ENCODE results near the gene TRAF6.
A peak's percentile ranks its signal among the peaks of the same experiment; 100 is the strongest.

Gene TRAF6

GRCh38 chr11:36465449-36466163 lies 44.5 kb downstream of the TRAF6 start:
- H3K4ac ChIP-seq (ENCODE audit: low read length), result no peak overlapping the region
- H2BK120ac ChIP-seq (ENCODE audit: low read depth, low read length), result no peak overlapping the region
- H2BK12ac ChIP-seq (ENCODE audit: low read length), result no peak overlapping the region
- WGBS, 2 donors (ENCODE audit: extremely low coverage in 2 of 2, insufficient read length in 2 of 2, insufficient replicate concordance in 1 of 2), result no CpG with 5 or more reads among the region's 4 CpGs
- no peak overlapping the region for H3K4me2 ChIP-seq (ENCODE audit: insufficient read depth, low read length, poor library complexity, severe bottlenecking)
- DNase-seq (ENCODE audit: low spot score), result no peak
- H3K27ac ChIP-seq (replicated peaks; ENCODE audit: low read length), result no peak overlapping the region
- no peak overlapping the region for H3K18ac ChIP-seq (ENCODE audit: low read length)
- no peak overlapping the region for H3K4me3 ChIP-seq (ENCODE audit: low read length in 2 of 2)
- H2AK5ac ChIP-seq (ENCODE audit: low read depth, low read length), result no peak overlapping the region
- H4K91ac ChIP-seq (ENCODE audit: low read depth, low read length, poor library complexity), result no peak overlapping the region
- no peak overlapping the region for H2BK5ac ChIP-seq (ENCODE audit: low read length)
- no peak overlapping the region for H3K23ac ChIP-seq (ENCODE audit: low read depth, low read length, poor library complexity)
- H3K9ac ChIP-seq (ENCODE audit: low read depth, low read length, poor library complexity), result no peak overlapping the region
- H3K9me3 ChIP-seq (replicated peaks in 1 of 2; ENCODE audit: control insufficient read depth in 2 of 2, insufficient read depth in 1 of 2, low read depth in 1 of 2, low read length in 2 of 2), result no peaks in the 10 kb centered on the region
- H2BK15ac ChIP-seq (ENCODE audit: low read length), result no peak overlapping the region
- no peaks in the 10 kb centered on the region for H3K79me1 ChIP-seq (ENCODE audit: low read depth, low read length)
- no peaks in the 10 kb centered on the region for H3K27me3 ChIP-seq (ENCODE audit: control insufficient read depth in 3 of 3, insufficient read depth in 3 of 3, low read depth in 1 of 3, low read length in 3 of 3)
- H3K14ac ChIP-seq (ENCODE audit: low read length), result no peak overlapping the region
- H4K8ac ChIP-seq (ENCODE audit: low read depth, low read length), result no peak overlapping the region
- H3K4me1 ChIP-seq (ENCODE audit: control insufficient read depth in 2 of 2, insufficient read depth in 1 of 2, low read depth in 1 of 2, low read length in 2 of 2), result peaks cover 2 to 3% of the 10 kb centered on the region in 2 donors
- no peak overlapping the region for H2AFZ ChIP-seq (ENCODE audit: low read length)
- peaks cover 4 to 67% of the 10 kb centered on the region in 2 donors for H3K36me3 ChIP-seq (replicated peaks in 1 of 2; ENCODE audit: control insufficient read depth in 2 of 2, insufficient read depth in 2 of 2, low read length in 2 of 2)

GRCh38 chr11:36464720-36465119 lies 45.4 kb downstream of the TRAF6 start:
- no peak for DNase-seq (ENCODE audit: low spot score)
- no peak overlapping the region for H3K18ac ChIP-seq (ENCODE audit: low read length)
- H3K79me1 ChIP-seq (ENCODE audit: low read depth, low read length), result no peaks in the 10 kb centered on the region
- peaks cover 4 to 76% of the 10 kb centered on the region in 2 donors for H3K36me3 ChIP-seq (replicated peaks in 1 of 2; ENCODE audit: control insufficient read depth in 2 of 2, insufficient read depth in 2 of 2, low read length in 2 of 2)
- H3K27ac ChIP-seq (replicated peaks; ENCODE audit: low read length), result no peak overlapping the region
- no peak overlapping the region for H3K9ac ChIP-seq (ENCODE audit: low read depth, low read length, poor library complexity)
- H3K4me1 ChIP-seq (ENCODE audit: control insufficient read depth in 2 of 2, insufficient read depth in 1 of 2, low read depth in 1 of 2, low read length in 2 of 2), result peaks cover 0 to 4% of the 10 kb centered on the region in 2 donors
- no peak overlapping the region for H3K4me2 ChIP-seq (ENCODE audit: insufficient read depth, low read length, poor library complexity, severe bottlenecking)
- no peak overlapping the region for H2AK5ac ChIP-seq (ENCODE audit: low read depth, low read length)
- H3K27me3 ChIP-seq (ENCODE audit: control insufficient read depth in 3 of 3, insufficient read depth in 3 of 3, low read depth in 1 of 3, low read length in 3 of 3), result no peaks in the 10 kb centered on the region
- no peak overlapping the region for H3K4ac ChIP-seq (ENCODE audit: low read length)
- H4K8ac ChIP-seq (ENCODE audit: low read depth, low read length), result no peak overlapping the region
- H2BK15ac ChIP-seq (ENCODE audit: low read length), result no peak overlapping the region
- H3K23ac ChIP-seq (ENCODE audit: low read depth, low read length, poor library complexity), result no peak overlapping the region
- H2BK12ac ChIP-seq (ENCODE audit: low read length), result no peak overlapping the region
- H2BK120ac ChIP-seq (ENCODE audit: low read depth, low read length), result no peak overlapping the region
- WGBS, 2 donors (ENCODE audit: extremely low coverage in 2 of 2, insufficient read length in 2 of 2, insufficient replicate concordance in 1 of 2), result no CpG with 5 or more reads among the region's 3 CpGs
- no peaks in the 10 kb centered on the region for H3K9me3 ChIP-seq (replicated peaks in 1 of 2; ENCODE audit: control insufficient read depth in 2 of 2, insufficient read depth in 1 of 2, low read depth in 1 of 2, low read length in 2 of 2)
- no peak overlapping the region for H2BK5ac ChIP-seq (ENCODE audit: low read length)
- H4K91ac ChIP-seq (ENCODE audit: low read depth, low read length, poor library complexity), result no peak overlapping the region
- no peak overlapping the region for H3K14ac ChIP-seq (ENCODE audit: low read length)
- no peak overlapping the region for H2AFZ ChIP-seq (ENCODE audit: low read length)
- no peak overlapping the region for H3K4me3 ChIP-seq (ENCODE audit: low read length in 2 of 2)

GRCh38 chr11:36463781-36464180 lies 46.3 kb downstream of the TRAF6 start:
- Histone ChIP-seq H2AFZ (ENCODE audit: low read length) (no peak overlapping the region), H4K8ac (ENCODE audit: low read depth, low read length) (no peak overlapping the region), H3K4me1 (ENCODE audit: control insufficient read depth in 2 of 2, insufficient read depth in 1 of 2, low read depth in 1 of 2, low read length in 2 of 2) (peaks cover 0 to 8% of the 10 kb centered on the region in 2 donors), H3K4me3 (ENCODE audit: low read length in 2 of 2) (no peak overlapping the region), H3K18ac (ENCODE audit: low read length) (no peak overlapping the region), H2BK5ac (ENCODE audit: low read length) (no peak overlapping the region), H3K79me1 (ENCODE audit: low read depth, low read length) (no peaks in the 10 kb centered on the region), H4K91ac (ENCODE audit: low read depth, low read length, poor library complexity) (no peak overlapping the region), H3K4me2 (ENCODE audit: insufficient read depth, low read length, poor library complexity, severe bottlenecking) (no peak overlapping the region), H2BK120ac (ENCODE audit: low read depth, low read length) (no peak overlapping the region), H3K36me3 (replicated peaks in 1 of 2; ENCODE audit: control insufficient read depth in 2 of 2, insufficient read depth in 2 of 2, low read length in 2 of 2) (peaks cover 4 to 82% of the 10 kb centered on the region in 2 donors), H2BK12ac (ENCODE audit: low read length) (no peak overlapping the region), H3K27ac (replicated peaks; ENCODE audit: low read length) (no peak overlapping the region), H3K27me3 (ENCODE audit: control insufficient read depth in 3 of 3, insufficient read depth in 3 of 3, low read depth in 1 of 3, low read length in 3 of 3) (no peaks in the 10 kb centered on the region), H3K14ac (ENCODE audit: low read length) (no peak overlapping the region), H2AK5ac (ENCODE audit: low read depth, low read length) (no peak overlapping the region), H3K4ac (ENCODE audit: low read length) (no peak overlapping the region), H3K23ac (ENCODE audit: low read depth, low read length, poor library complexity) (no peak overlapping the region), H3K9me3 (replicated peaks in 1 of 2; ENCODE audit: control insufficient read depth in 2 of 2, insufficient read depth in 1 of 2, low read depth in 1 of 2, low read length in 2 of 2) (no peaks in the 10 kb centered on the region), H3K9ac (ENCODE audit: low read depth, low read length, poor library complexity) (no peak overlapping the region), H2BK15ac (ENCODE audit: low read length) (no peak overlapping the region)
- DNase-seq (ENCODE audit: low spot score), result no peak
- no CpG with 5 or more reads among the region's 3 CpGs for WGBS, 2 donors (ENCODE audit: extremely low coverage in 2 of 2, insufficient read length in 2 of 2, insufficient replicate concordance in 1 of 2)

- H3K4me1 ChIP-seq (ENCODE audit: control insufficient read depth in 2 of 2, insufficient read depth in 1 of 2, low read depth in 1 of 2, low read length in 2 of 2), result peaks cover 0 to 9% of the 10 kb centered on the region in 2 donors
- no peak overlapping the region for H4K8ac ChIP-seq (ENCODE audit: low read depth, low read length)
- no peak overlapping the region for H2BK120ac ChIP-seq (ENCODE audit: low read depth, low read length)
- peak overlapping the region; percentile 33 for H2BK12ac ChIP-seq (ENCODE audit: low read length)
- H2BK5ac ChIP-seq (ENCODE audit: low read length), result no peak overlapping the region
- H2BK15ac ChIP-seq (ENCODE audit: low read length), result no peak overlapping the region
- H3K23ac ChIP-seq (ENCODE audit: low read depth, low read length, poor library complexity), result peak overlapping the region; percentile 77
- peak overlapping the region; percentile 28 for H3K14ac ChIP-seq (ENCODE audit: low read length)
- no peak overlapping the region for H3K4me2 ChIP-seq (ENCODE audit: insufficient read depth, low read length, poor library complexity, severe bottlenecking)
- WGBS, 2 donors (ENCODE audit: extremely low coverage in 2 of 2, insufficient read length in 2 of 2, insufficient replicate concordance in 1 of 2), result no CpG with 5 or more reads among the region's 15 CpGs
- H3K9ac ChIP-seq (ENCODE audit: low read depth, low read length, poor library complexity), result no peak overlapping the region
- H3K4ac ChIP-seq (ENCODE audit: low read length), result no peak overlapping the region
- H3K27me3 ChIP-seq (ENCODE audit: control insufficient read depth in 3 of 3, insufficient read depth in 3 of 3, low read depth in 1 of 3, low read length in 3 of 3), result no peaks in the 10 kb centered on the region
- no peak overlapping the region for H2AFZ ChIP-seq (ENCODE audit: low read length)
- no peak overlapping the region for H3K27ac ChIP-seq (replicated peaks; ENCODE audit: low read length)
- H3K36me3 ChIP-seq (replicated peaks in 1 of 2; ENCODE audit: control insufficient read depth in 2 of 2, insufficient read depth in 2 of 2, low read length in 2 of 2), result peaks cover 7 to 91% of the 10 kb centered on the region in 2 donors
- DNase-seq (ENCODE audit: low spot score), result no peak
- peak overlapping the region; percentile 13 for H4K91ac ChIP-seq (ENCODE audit: low read depth, low read length, poor library complexity)
- peak overlapping the region; percentile 72 for H3K18ac ChIP-seq (ENCODE audit: low read length)
- H2AK5ac ChIP-seq (ENCODE audit: low read depth, low read length), result peak overlapping the region; percentile 58
- H3K4me3 ChIP-seq (ENCODE audit: low read length in 2 of 2), result no peak overlapping the region
- H3K79me1 ChIP-seq (ENCODE audit: low read depth, low read length), result no peaks in the 10 kb centered on the region
- no peaks in the 10 kb centered on the region for H3K9me3 ChIP-seq (replicated peaks in 1 of 2; ENCODE audit: control insufficient read depth in 2 of 2, insufficient read depth in 1 of 2, low read depth in 1 of 2, low read length in 2 of 2)
Measured at GRCh38 chr11:36462321-36462720, 47.8 kb downstream of the TRAF6 start.

Measured in neuronal stem cell (in vitro differentiated cells).